Measurements from ENCODE around the gene S100A5. TPM values are rescaled to one million over a fixed set of nuclear protein-coding genes. Genes with fewer than 3 reads are reported as not detected.

Gene S100A5
- total and polyA plus RNA-seq, 9 of the 15 experiments (the other 6 are each of a cell fraction or from before 2014, with no cell fraction given), result 0.56 to 1.4 (median 0.64) TPM; not detected in 5

- peaks cover 6% of the 10 kb centered on the region for H3K9me1 ChIP-seq (ENCODE audit: control insufficient read depth, insufficient read depth, low read length)
- DNase-seq (ENCODE audit: extremely low read depth in 1 of 4, low spot score in 3 of 4) (no peak), ATAC-seq (no peak), FAIRE-seq (no peak)
- H2AFZ ChIP-seq (ENCODE audit: low read depth, low read length), result no peak overlapping the region
- in situ Hi-C loops (cut with MboI), result loop anchor here (10.0 kb wide), 1 partner anchor 46 kb away; no protein-coding TSS in a partner anchor
- no peaks in the 10 kb centered on the region for H3K9me3 ChIP-seq (replicated peaks; ENCODE audit: control insufficient read depth, insufficient read depth, low read depth, low read length)
- TF ChIP-seq ETS1 (conservative IDR thresholded peaks at IDR 0.05; ENCODE audit: control insufficient read depth, low read depth, low read length) (no peak), SRF (CRISPR knock-in tag; IDR thresholded peaks at IDR 0.05) (no peak), MCM5 (IDR thresholded peaks at IDR 0.05; ENCODE audit: low read depth) (no peak), ZNF263 (CRISPR knock-in tag; IDR thresholded peaks at IDR 0.05; ENCODE audit: borderline replicate concordance) (no peak), NR3C1 (CRISPR knock-in tag; IDR thresholded peaks at IDR 0.05) (no peak), SP1 (CRISPR knock-in tag; IDR thresholded peaks at IDR 0.05) (no peak), NRF1 (conservative IDR thresholded peaks at IDR 0.05 in 1 of 2, IDR thresholded peaks at IDR 0.05 in 1 of 2) (no peak)
- POLR2A ChIA-PET, result interaction anchor here (2.2 kb wide), 1 partner anchor 10 kb away, joined by 8 read pairs; no protein-coding TSS in a partner anchor
- no peaks in the 10 kb centered on the region for H3K79me2 ChIP-seq (ENCODE audit: control insufficient read depth, insufficient read depth, low read length)
- CTCF ChIA-PET (ENCODE audit: low intra/inter-chr PET ratio), result no interaction called here
- no peaks in the 10 kb centered on the region for H4K20me1 ChIP-seq (replicated peaks; ENCODE audit: control insufficient read depth, insufficient read depth, low read length)
- BruUV-seq (replicated peaks), result no TSS peak
- H3K36me3 ChIP-seq (ENCODE audit: control insufficient read depth, insufficient read depth, low read length), result no peaks in the 10 kb centered on the region
- WGBS (ENCODE audit: insufficient coverage, low coverage, missing lambda C conversion rate), result 50% methylated on average over 10 of the region's 10 CpGs
- H3K27me3 ChIP-seq (ENCODE audit: control insufficient read depth in 2 of 2, insufficient read depth in 2 of 2, low read length in 2 of 2), result no peaks in the 10 kb centered on the region
- intact Hi-C loops (cut with micrococcal nuclease), result no loop called here
- no peak overlapping the region for H3K4me3 ChIP-seq
- no peak overlapping the region for H3K27ac ChIP-seq (ENCODE audit: extremely low read depth, low read depth, low read length)
- H3K4me2 ChIP-seq (ENCODE audit: insufficient read depth, low read length), result no peak overlapping the region
- H3K9ac ChIP-seq (ENCODE audit: insufficient read depth in 1 of 2, low read depth in 2 of 2, low read length in 2 of 2), result peak overlapping the region in 1 of 2 experiments; percentile 62; a peak in 1 of 4 replicates
- H3K4me1 ChIP-seq (replicated peaks in 1 of 2; ENCODE audit: control insufficient read depth in 2 of 2, insufficient read depth in 2 of 2, low read length in 2 of 2), result peaks cover 7% of the 10 kb centered on the region in 2 experiments
Observed at GRCh38 chr1:153560771-153561465, 20.2 kb upstream of the S100A5 start.

Data from K562 (cell line).